Activated T-cell treated with anti-CD3 and anti-CD28 coated beads, Interleukin-2, amount 50 U/mL, for 72 hours (primary cell): Measurements from ENCODE around the gene TNS3. TPM values are rescaled to one million over a fixed set of nuclear protein-coding genes. Genes with fewer than 3 reads are reported as not detected.

Experiments
- ATAC-seq, 2 donors: fragments of 150-1000 bp; cut with Tn5 transposase; replicated peaks in 1 of 2; 2 replicates each; pipeline ENCODE4 v1.10.0; 2021; ENCODE audit warnings: moderate library complexity in 2 of 2, mild to moderate bottlenecking in 1 of 2
- DNase-seq, 2 donors: peaks; one replicate each; pipeline ENCODE4 v3.0.0; 2021 to 2022; ENCODE audit warnings: mixed read lengths in 1 of 2
- H3K27ac Mint-ChIP-seq: one replicate; pipeline ENCODE4 v1.8.0; 2022; ENCODE audit warnings: mild to moderate bottlenecking, moderate library complexity, mixed read lengths
- H3K27me3 Mint-ChIP-seq: one replicate; pipeline ENCODE4 v1.8.0; 2022; ENCODE audit warnings: low read depth, mixed read lengths
- H3K36me3 Mint-ChIP-seq, 2 donors: one replicate each; pipeline ENCODE4 v1.8.0; 2022; ENCODE audit warnings: mixed read lengths in 2 of 2, mild to moderate bottlenecking in 1 of 2; ENCODE audit not compliant: insufficient read depth in 2 of 2
- H3K4me1 Mint-ChIP-seq: one replicate; pipeline ENCODE4 v1.8.0; 2022; ENCODE audit warnings: low read depth, mixed read lengths
- H3K4me3 Mint-ChIP-seq, 2 donors: one replicate each; pipeline ENCODE4 v1.8.0; 2022; ENCODE audit warnings: mild to moderate bottlenecking in 2 of 2, mixed read lengths in 2 of 2, moderate library complexity in 2 of 2
- H3K9me3 Mint-ChIP-seq, 2 donors: one replicate each; pipeline ENCODE4 v1.8.0; 2022; ENCODE audit warnings: mixed read lengths in 2 of 2
- total RNA-seq, 2 donors: library from RNA; stranded (reverse); gene quantifications; one replicate each; pipeline ENCODE4 v1.2.3, GENCODE V29; 2022

Gene TNS3
- total RNA-seq, 2 donors from 2014 or later: 0.29 to 1.2 TPM

DNA sequence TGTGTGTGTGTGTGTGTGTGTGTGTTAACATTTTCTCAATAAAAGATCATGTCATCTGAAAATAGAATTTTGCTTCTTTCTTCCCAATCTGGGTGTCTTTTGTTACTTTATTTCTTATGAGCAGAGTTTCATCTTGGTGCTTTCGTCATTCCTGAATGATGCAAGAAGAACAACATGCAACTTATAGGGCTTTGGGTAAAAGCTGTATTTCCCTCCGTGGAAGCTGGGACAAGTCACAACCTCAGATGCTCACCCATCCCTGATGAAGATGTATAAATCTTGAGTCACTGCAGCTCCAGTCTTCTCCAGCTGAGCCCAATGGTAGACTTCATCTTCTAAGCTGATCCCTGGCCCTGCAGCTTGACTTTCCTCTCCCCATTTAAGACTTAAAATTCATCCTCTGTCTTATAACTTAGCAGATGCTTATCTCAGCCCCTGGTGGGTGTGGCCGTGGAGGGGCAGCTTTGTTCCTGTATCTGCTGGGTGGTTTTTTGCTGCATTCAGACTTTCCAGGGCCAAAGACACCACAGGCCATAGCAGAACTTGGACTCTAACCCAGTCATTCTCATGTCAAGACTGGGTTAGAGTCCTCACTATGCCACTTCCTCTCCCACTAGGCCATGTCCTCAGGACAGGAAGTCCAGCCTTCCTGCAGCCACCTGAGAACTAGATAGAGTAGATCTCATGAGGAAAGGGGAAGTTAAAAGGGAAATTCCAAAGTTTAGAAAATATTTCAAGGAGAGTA, 356.4 kb downstream of the TNS3 start:
- Mint-ChIP-seq H3K27ac (no peak overlapping the region), H3K27me3 (no peaks in the 10 kb centered on the region), H3K9me3 (peaks cover 1 to 2% of the 10 kb centered on the region in 2 donors), H3K4me3 (no peak overlapping the region), H3K36me3 (no peaks in the 10 kb centered on the region), H3K4me1 (no peaks in the 10 kb centered on the region)
- DNase-seq (no peak), ATAC-seq (no peak)
